T-helper 9 cell (primary cell): Measurements from ENCODE around the gene KRTAP5-3.
"Not testable (repeated sequence)": the region's sequence is repeated elsewhere in the genome, so short reads cannot be mapped to it uniquely, and the experiment has no call there.

ENCODE experiments used
- DNase-seq: peaks from one replicate; pipeline ENCODE4 v3.0.0-alpha.2; 2020
- total RNA-seq, 2 donors: gene quantifications; one replicate each; lab custom pipeline; 2026; lab: John Stamatoyannopoulos, UW

Gene KRTAP5-3, protein sequence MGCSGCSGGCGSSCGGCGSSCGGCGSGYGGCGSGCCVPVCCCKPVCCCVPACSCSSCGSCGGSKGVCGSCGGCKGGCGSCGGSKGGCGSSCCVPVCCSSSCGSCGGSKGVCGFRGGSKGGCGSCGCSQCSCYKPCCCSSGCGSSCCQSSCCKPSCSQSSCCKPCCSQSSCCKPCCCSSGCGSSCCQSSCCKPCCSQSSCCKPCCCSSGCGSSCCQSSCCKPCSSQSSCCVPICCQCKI
- total RNA-seq, result 0 reads per million in 2 donors

GRCh38 chr11:1608363-1608762 is at the start of gene KRTAP5-3:
Gene KRTAP5-3 (minus strand): TSS chr11:1608463. CDS start chr11:1608385, 78 bp downstream.
- no peak for DNase-seq

DNA sequence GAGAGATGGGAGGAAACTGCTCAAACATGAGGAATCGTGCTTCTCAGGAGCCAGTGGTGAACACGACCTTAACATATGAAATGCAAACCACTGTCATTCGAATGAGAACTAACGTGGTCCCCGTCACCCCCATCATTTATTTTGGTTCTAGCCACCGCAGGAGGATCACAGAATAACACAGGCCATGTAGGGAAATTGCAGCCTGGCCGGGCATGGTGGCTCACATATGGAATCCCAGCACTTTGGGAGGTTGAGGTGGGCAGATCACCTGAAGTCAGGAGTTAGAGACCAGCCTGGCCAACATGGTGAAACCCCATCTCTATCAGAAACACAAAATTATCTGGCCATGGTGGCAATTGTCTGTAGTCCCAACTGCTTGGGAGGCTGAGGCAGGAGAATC is 48.4 kb upstream of the KRTAP5-3 start:
- no peak for DNase-seq

DNA sequence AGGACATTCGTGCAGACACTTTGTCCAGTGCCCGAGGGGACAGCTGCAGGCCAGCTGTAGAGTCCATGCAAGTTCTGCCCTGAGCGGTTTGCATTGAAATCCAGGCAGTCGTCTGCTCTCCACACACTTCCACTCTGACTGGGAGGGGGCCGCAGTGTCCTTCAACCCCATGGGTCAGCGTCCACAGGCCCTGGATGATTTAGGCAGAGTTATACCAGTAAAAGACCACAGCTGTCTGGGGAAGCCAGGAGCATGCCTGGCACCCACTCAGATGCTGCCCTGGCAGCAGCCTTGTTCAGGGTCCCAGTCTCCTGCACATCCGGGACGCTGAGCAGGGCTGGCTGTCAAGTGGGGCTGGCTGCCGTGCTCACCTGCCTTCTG is 47.8 kb upstream of the KRTAP5-3 start:
- DNase-seq, result no peak

DNA sequence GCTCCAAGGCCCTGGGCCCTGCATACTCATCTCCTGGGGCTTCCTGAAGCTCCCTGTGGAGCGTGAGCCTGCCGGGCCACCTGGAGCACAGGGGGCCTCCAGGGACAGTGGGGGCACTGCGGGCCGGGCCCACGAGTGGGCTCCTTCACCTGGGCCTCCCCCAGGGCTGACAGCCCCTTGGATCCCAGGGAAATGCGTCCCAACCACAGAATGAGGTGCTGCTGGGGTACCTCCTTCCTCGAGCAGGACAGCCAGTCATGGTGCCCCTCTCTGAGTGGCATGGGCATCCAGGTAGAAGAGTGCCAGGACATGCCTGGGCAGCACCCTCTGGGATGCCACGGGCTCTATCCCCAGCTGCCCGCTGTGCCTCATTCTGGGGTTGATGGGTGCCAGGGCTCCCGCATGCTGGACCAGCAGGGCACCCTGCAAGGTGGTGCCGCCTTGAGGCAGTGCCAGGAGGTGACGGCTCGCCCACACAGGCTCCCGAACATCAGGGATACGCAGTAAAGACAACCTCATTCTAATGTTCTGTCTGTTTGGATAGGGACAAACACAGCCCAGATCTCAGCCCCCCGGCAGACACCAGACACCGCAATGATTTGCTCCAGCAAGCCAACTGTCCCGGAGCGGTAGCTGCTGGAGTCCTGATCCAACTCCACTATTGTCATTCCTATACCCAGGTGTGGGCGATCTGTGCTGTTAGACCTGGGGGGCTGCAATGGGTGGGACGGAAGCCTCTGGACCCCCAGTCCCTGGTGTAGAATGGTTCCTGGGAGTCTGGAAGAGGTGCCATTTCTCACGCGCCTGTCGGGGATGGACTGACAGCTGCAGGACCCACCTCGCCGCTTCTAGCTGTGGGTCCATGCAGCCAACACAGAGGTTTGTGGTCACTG is 47.2 kb upstream of the KRTAP5-3 start:
- no peak for DNase-seq

DNA sequence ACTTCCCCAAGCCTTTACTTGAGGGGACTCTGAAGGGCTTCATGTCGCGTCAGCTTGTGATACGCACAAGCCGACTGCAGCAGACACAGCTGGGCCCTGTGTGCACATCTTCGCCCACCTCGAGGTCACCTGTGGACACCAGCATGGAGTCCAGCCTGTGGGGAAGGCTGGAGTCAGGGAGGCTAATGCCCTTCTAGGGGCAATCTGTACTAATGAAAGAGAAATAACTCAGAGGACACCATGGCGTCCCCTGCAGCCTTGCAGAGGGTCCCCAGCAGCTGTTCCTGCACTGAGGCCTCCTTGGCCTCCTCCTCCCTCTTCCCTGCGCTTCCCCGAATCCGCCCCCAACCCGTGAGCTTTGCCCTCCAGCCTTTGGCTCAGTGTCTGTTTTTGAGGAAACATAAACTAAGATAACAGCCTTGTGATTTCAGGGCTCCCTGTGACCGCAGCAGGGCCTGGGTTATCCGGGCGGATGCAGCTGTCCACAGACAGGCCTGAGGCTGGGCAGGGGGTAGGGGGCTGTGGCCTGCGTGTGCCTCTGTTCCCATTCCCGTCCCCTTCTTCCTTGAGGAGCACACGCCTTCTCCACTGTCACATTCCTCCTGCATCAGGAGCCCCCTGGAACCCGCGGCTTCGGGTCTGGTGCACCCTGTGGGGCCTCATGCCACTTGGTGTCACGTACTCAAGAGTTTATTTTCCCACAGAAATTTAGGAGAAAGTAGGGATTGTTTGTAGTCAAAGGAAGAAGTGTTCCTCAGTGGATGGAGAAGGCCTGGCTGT is 46.3 kb upstream of the KRTAP5-3 start:
- DNase-seq, result no peak

DNA sequence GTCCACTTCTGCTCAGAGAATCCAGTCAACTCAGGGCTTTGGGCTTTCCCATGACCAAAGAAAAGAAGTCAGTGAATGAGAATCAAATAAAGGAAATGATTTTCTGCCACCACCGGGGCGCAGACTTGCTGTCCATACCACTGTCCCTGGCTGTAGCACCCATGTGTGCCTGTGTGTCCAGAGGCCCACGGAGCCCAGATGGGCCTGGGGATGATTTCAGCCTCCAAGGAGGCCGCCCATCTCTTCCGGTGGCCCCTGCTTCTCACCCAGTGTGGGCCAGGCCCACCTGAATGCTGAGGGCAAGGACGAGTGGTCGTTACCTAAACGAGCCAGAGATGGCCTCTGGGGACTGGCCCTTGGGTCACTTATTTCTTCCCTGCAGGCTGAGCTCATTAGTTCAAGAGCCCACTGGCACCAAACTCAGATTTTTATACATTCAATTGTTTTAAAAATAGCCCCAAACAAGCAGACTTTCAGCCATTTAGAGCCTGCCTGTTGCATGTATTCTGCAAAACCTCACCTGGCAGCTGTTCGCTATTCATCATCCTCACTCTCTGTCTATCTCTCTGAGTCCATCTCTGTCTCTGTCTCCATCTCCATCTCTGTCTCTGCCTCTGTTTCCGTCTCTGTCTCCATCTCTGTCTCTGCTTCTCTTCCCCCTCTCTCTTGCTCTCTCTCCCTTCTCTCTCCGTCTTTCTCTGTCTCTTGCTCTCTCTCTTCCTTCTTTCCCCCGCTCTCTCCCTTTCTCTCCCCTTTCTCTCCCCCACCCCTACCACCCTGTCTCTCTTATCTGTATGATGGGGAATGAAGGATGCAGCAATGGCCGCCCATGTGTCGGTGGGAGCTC is 45.5 kb upstream of the KRTAP5-3 start:
- DNase-seq, result no peak

DNA sequence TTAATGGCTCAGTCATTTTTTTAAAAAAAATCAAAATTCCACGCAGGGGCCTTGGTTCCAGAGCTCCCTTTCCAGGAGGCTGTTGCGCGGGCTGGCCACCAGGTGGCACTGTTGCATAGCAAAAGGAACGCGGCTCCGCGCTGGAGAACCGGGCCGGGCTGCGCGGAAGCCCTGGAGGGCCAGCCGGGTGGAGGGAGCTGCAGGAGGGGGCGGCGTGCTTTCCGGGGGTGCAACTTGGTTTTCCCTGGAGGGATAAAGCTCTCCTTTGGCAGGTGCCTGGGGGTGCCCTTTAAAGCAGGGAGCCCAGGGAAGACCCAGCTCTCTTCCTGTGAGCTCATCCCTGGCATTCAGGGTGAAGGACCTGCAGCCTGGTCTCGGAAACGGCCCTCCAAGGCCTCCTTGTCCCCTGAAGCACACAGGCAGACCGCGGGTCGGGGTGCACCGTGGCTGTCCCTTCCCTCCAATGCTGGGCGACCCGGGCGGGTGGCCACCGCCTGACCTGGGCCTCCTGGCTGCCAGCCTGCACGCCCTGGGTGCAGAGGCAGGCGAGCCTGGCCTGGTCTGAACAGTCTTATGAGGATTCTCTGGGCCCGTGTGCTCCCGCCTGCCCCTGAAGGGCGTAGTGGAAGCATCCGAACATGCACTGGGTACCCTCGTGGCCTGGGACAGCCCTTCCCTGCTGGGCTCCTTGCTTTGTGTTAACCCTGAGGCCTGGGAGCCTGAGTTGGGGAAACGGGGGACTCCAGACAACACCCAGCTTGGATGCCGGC is 44.7 kb upstream of the KRTAP5-3 start:
- peak; percentile 80 for DNase-seq

DNA sequence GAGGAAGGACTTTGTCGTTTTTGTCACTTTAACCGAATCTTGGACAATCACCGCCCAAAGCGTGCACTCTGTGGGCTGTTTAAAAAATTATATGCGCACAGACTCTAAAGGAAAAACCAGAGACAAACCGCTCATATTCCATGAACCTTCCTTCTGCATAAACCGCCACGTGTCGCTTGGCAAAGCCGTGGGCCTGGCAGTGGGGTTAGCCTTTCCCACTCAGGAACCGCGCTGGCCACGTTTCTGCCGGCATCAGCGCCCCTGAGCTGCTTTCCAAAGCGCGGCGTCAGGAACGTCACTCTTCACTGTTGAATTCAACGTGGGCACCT is 44.1 kb upstream of the KRTAP5-3 start:
- no peak for DNase-seq

GRCh38 chr11:1652026-1652425 is 43.8 kb upstream of the KRTAP5-3 start:
- DNase-seq, result no peak

DNA sequence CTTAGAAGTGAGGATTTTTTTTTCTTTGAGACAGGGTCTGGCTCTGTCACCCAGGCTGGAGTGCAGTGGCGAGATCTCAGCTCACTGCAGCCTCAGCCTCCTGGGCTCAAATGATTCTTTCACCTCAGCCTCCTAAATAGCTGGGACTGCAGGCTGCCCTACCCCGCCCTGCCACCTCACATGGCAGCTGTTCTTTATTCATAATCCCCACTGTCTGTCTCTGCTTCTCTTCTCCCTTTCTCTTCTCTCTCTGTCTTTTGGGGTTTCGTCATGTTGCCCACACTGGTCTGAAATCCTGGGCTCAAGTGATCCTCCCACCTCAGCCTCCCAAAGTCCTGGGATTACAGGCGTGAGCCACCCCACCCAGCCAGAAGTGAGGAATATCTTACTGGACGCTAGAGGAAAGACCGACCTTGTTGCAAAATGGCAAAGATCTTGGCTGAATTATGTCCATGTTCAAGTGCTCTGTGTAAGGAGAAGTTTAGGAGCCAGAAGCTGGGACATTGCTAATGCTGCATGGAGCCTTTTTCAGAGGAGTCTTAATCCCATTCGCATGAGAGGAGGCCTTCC is 43.2 kb upstream of the KRTAP5-3 start:
- DNase-seq, result no peak

DNA sequence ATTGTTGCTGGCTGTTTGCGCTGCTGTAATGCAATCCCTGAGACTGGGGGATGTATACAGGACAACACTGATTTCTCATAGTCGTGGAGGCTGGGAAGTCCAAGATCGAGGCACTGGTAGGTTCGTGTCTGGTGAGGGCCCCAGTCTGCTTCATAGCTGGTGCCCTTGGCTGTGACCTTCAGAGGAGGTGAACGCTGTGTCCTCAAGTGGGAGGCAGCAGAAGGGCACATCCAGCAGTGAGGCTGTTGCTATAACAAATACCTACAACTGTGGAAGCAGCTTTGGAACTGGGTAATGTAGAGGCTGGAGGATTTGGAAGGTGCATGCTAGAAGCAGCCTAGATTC is 42.6 kb upstream of the KRTAP5-3 start:
- DNase-seq, result no peak

DNA sequence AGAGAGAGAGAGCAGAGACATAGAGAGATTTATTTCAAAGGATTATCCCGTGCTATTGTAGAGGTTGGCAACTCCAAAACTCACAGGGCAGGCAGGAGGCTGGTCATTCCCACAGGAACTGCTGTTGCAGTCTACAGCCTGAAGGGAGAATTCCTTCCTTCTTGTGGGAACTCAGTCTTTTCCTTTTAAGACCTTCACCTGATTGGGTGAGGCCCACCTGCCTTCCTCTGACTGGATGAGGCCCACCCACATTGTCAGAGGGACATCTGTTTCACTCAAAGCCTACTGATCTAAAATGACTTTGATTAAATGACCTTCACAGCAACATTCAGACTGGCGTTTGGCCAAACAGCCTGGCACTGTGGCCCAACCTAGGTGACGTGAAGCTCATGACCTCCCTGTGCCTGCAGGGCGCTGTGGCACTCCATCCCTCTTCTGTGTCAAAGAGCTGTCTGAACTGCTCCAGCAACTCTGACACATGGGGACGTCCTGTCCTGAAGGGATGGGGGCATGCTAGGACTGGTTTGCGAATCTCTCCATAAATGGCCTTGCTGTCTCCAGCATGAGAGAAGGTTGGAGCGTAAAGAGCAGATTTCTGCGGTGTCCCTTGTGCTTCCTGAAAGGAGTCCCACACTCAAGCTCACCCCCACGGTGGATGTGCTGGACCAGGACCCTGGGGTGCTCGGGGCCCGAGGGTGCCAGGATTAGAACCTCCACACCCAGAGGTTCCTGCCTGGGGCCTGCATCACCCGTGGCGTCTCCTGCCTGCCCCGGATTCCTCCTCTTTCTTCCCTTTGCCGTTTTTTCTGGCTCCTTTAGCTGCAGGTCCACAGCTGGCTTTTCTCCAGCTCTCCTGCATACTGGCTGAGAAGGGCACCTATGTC is 42.0 kb upstream of the KRTAP5-3 start:
- DNase-seq, result no peak

DNA sequence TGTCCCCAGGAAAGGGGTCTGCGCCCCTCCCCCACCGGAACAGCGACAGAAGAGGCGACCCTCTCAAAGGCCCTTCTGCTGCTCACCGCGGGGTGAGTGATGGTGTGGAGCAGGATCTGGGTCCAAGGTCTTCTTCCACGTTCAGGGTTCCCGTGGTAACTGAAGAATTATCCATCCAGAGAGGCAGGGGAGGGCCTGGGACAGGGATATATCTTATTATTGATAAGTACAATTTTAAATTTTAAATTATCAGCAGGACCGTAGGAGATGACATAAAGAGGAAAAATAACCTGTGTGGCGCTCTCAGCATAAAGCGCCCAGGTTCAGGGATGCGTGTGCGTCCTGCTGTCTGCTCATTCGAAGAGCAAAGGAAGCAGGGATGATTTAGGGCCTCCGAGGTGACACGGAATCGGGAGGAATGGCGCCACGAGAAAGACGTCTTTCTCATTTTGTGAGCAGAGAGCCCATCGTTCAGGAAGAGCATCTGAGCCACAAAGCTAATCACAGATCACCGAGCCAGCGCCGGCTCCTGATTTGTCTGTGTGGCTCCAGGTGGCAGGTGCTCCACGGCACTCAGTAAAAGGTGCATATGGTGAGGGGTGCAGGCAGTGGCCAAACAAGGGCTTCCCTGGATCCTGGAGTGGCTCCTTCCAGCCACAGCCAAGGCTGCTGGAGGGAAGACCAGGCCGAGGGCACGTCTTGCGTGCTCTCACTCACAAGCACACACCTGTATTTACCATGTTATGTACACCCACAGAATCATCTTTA is 40.6 kb upstream of the KRTAP5-3 start:
- no peak for DNase-seq

- DNase-seq, result no peak
These were observed 39.8 kb upstream of the KRTAP5-3 start for GRCh38 chr11:1647901-1648652.

GRCh38 chr11:1646540-1646939 is 38.3 kb upstream of the KRTAP5-3 start:
- not testable (repeated sequence) for DNase-seq

DNA sequence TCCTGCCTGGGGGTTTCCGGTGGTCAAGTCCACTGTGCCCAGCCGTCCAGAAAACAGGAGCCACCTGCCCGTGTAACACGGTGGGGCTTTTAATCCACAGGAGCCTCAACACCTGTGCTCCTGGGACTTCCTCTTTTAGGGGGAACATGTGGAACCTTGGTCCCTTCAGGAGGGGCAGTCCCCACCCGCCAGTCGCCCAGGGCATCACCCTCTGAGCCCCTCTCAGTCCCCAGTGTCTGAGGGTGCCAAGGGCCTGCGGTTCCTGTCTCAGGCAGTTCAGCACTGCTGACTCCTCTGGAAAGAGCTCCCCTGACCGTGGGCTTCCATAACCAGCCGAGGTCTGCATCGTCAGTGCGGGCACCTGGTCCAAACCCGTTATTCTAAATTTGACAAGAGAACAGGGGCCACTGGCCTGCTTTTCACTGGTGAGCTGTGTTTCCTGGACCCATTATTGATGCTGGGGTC is 37.1 kb upstream of the KRTAP5-3 start:
- DNase-seq, result no peak

GRCh38 chr11:1644601-1645356 is 36.5 kb upstream of the KRTAP5-3 start:
- DNase-seq, result no peak

GRCh38 chr11:1643146-1643690 is 35.0 kb upstream of the KRTAP5-3 start:
- no peak for DNase-seq
